Erythroblast (primary cell): ENCODE measurements around the gene SPARC.

Source experiments
- GATA1 ChIP-seq: IDR thresholded peaks from 2 replicates; pipeline ENCODE4 v1.6.1; 2011; ENCODE audit warnings: low read depth, mild to moderate bottlenecking, control low read depth, low read length, moderate library complexity
- POLR2A ChIP-seq: IDR thresholded peaks from 2 replicates; pipeline ENCODE4 v1.6.1; 2011; ENCODE audit warnings: mild to moderate bottlenecking, low read length

DNA sequence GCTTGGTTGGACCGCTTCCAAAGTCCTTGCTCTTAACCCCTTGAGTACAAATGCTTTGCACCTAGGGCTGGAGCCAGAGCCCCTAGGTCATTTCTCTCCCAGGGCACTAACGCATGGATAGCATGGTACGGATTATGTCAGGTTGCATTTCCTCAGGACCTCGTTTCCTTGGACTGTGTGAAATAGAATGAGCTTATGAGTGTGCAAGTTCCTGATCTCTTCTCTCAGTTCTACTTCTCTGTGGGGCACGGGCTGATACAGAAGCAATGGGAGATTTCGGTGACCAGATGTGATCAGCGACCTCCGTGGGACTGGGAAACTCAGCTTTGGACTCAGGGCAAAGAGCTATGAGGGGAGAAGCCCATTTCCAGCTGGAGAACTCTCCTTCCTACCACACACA is 14.2 kb downstream of the SPARC start:
- TF ChIP-seq POLR2A (no peak), GATA1 (no peak)
